GM12872 (cell line): Measurements from ENCODE around the gene GRK5.

ENCODE experiments used
- CTCF ChIP-seq: IDR thresholded peaks from 3 replicates; pipeline ENCODE4 v1.5.1; 2011; ENCODE audit warnings: low read depth, mild to moderate bottlenecking, low read length, moderate library complexity; ENCODE audit not compliant: insufficient read depth

GRK5 gene

GRCh38 chr10:119393019-119393418 lies 185.6 kb downstream of the GRK5 start:
- TF ChIP-seq CTCF, result no peak

- TF ChIP-seq CTCF, result no peak
Measured at GRCh38 chr10:119393421-119393820, 186.1 kb downstream of the GRK5 start.

- TF ChIP-seq CTCF, result no peak
Measured at GRCh38 chr10:119393845-119394244, 186.5 kb downstream of the GRK5 start.

- no peak for TF ChIP-seq CTCF
Measured at GRCh38 chr10:119394657-119395279, 187.4 kb downstream of the GRK5 start.

GRCh38 chr10:119395280-119396007 lies 188.1 kb downstream of the GRK5 start:
- no peak for TF ChIP-seq CTCF

GRCh38 chr10:119396008-119396708 lies 188.8 kb downstream of the GRK5 start:
- TF ChIP-seq CTCF, result no peak

- TF ChIP-seq CTCF, result no peak
Measured at GRCh38 chr10:119396709-119397071, 189.3 kb downstream of the GRK5 start.
